ENCODE data around the gene ABCD3. TPM values are rescaled to one million over a fixed set of nuclear protein-coding genes. Genes with fewer than 3 reads are reported as not detected.

The ABCD3 gene
- total and polyA plus RNA-seq, 11 donors, result 16.2 to 94.2 (median 62.1) TPM

DNA sequence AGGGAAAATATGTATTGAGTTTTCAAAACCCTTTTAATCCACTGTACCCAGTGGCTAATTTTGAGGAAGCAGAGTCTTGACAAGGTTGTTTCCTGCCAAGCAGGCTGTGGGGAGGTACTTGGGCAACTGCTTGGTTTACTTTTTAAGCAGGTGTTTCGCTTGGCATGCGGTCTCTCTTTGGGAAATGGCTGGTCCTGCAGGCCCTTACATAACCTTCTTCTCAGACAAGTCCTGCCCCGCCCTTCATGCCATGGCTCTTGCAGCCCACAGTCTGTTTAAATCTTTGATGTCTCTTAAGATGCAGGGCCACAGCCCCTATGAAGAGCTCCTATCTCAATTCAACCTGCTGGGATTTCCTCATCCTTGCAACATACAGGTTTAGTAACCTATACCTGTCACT lies 36.0 kb upstream of the ABCD3 start:
- ATAC-seq (no peak), DNase-seq (no peak)
- Histone ChIP-seq H3K4me3 (no peak overlapping the region), H3K27me3 (no peaks in the 10 kb centered on the region), H3K4me1 (peaks cover 0 to 13% (median 0%) of the 10 kb centered on the region in 12 donors), H3K36me3 (no peaks in the 10 kb centered on the region), H3K9me3 (peaks cover 0 to 8% (median 0%) of the 10 kb centered on the region in 12 donors), H3K27ac (no peak overlapping the region)
- 89 to 100% (median 95%) methylated on average over 3 of the region's 3 CpGs for WGBS, 4 donors
- intact Hi-C loops (cut with DNase I), result no loop called here
- no peak for TF ChIP-seq POLR2A (IDR thresholded peaks at IDR 0.05)
- TF ChIP-seq, protein P1, sequence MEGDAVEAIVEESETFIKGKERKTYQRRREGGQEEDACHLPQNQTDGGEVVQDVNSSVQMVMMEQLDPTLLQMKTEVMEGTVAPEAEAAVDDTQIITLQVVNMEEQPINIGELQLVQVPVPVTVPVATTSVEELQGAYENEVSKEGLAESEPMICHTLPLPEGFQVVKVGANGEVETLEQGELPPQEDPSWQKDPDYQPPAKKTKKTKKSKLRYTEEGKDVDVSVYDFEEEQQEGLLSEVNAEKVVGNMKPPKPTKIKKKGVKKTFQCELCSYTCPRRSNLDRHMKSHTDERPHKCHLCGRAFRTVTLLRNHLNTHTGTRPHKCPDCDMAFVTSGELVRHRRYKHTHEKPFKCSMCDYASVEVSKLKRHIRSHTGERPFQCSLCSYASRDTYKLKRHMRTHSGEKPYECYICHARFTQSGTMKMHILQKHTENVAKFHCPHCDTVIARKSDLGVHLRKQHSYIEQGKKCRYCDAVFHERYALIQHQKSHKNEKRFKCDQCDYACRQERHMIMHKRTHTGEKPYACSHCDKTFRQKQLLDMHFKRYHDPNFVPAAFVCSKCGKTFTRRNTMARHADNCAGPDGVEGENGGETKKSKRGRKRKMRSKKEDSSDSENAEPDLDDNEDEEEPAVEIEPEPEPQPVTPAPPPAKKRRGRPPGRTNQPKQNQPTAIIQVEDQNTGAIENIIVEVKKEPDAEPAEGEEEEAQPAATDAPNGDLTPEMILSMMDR (IDR thresholded peaks at IDR 0.05), result no peak

DNA sequence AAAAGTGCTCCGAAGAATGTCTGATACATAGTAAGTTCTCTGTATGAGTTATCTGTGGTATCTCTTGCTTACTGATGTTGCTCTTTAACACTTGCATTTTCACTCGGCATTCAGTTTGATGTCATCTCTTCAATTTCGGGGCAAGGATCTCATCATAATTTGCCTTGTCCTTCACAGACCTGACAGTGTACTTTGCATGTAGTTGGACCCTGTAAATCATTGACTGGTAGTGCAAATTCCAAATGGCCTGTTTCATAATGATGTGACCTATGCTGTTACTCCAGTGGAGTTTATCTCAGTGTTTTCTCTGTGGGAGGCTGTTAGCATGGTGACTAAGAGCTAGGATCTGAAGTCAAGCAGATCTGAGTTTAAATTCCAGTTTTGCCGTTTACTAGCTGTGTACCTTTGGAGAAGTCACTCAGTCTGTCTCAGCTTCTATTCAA lies 34.2 kb upstream of the ABCD3 start:
- Histone ChIP-seq H3K4me1 (peaks cover 0 to 13% (median 0%) of the 10 kb centered on the region in 12 donors), H3K36me3 (no peaks in the 10 kb centered on the region), H3K27ac (no peak overlapping the region), H3K4me3 (no peak overlapping the region), H3K27me3 (no peaks in the 10 kb centered on the region), H3K9me3 (no peaks in the 10 kb centered on the region)
- DNase-seq (no peak), ATAC-seq (peak in 2 of 4 donors; percentile 64 to 77)
- TF ChIP-seq, protein P1 (IDR thresholded peaks at IDR 0.05), result no peak
- TF ChIP-seq POLR2A (IDR thresholded peaks at IDR 0.05), result no peak
- intact Hi-C loops (cut with DNase I), result no loop called here
- 56 to 70% (median 66%) methylated on average over 4 of the region's 4 CpGs for WGBS, 4 donors

DNA sequence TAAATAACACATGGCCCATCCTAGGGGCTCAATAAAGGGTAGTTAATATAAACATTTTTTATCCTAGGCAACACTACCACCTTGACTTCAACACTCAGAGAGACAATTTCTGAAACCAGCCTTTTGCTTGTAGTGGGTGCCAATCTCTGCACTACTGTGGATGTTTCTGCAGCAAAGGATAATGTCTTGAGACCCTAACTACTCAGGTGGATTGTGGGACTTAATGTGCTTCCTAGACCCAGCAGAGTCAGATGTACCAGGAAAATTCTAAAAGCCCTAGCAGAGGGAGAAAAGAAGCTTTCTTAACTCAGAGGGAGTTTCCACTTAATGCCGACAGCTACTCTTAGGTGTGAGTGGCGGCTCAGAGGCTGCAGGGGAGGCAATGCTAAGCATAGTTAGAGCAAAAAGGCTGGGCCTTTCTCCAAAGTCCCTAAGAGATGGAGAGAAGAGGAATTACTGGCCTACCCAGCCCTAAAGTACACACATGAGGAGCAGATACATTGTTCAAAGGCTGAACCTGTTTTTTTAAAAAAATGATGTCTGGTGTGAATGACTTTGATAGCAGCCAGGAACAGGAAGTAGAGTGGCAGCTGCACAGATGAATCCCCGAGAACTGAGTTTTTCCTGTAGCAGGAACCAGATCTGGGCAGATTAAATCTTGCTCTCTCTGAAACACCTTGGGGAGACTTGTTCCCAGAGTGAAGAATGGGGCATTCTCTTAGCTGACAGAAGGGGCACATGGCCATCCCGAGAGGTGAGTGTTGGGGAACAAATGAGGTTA lies 33.5 kb upstream of the ABCD3 start:
- Histone ChIP-seq H3K4me1 (peaks cover 0 to 13% (median 0%) of the 10 kb centered on the region in 12 donors), H3K4me3 (no peak overlapping the region), H3K27ac (no peak overlapping the region), H3K27me3 (no peaks in the 10 kb centered on the region), H3K36me3 (no peaks in the 10 kb centered on the region), H3K9me3 (no peaks in the 10 kb centered on the region)
- no peak for DNase-seq
- WGBS, 4 donors, result 64 to 72% (median 65%) methylated on average over 4 of the region's 4 CpGs
- peak in 2 of 4 donors; percentile 10 to 46 for ATAC-seq
- intact Hi-C loops (cut with DNase I), result no loop called here
- TF ChIP-seq POLR2A (IDR thresholded peaks at IDR 0.05), result no peak
- TF ChIP-seq, protein P1 (IDR thresholded peaks at IDR 0.05), result no peak

DNA sequence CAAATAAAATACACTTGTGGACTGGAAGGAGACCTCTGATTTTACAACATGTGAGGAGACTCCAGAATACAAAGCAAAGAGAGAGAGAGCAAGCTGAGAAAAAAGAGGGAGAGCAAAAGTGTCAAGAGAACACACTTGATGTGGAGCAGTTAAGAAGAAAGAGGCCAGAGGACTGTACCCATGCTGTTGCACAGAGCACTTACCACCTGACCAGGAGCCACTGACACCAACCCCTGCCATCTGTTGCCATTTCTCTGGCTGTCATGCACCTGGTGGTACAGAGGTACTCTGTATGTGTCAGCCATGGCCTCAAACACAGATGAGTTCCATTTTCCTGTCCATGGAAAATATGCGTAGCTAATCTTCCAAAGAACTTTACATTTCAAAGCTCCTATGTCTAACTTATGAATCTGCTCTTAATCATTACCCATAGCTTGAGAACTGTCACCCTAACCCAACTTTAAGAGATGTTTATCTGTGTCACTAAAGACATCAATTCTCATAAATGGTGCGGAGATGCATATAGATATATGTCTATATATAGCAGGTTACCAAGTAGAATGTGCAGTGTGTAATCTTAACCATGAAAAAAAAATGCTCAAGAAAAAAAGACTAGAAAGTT lies 32.8 kb upstream of the ABCD3 start:
- no peak for TF ChIP-seq POLR2A (IDR thresholded peaks at IDR 0.05)
- TF ChIP-seq, protein P1 (IDR thresholded peaks at IDR 0.05), result no peak
- ATAC-seq (no peak), DNase-seq (no peak)
- Histone ChIP-seq H3K27ac (no peak overlapping the region), H3K4me3 (no peak overlapping the region), H3K4me1 (peaks cover 0 to 10% (median 0%) of the 10 kb centered on the region in 12 donors), H3K27me3 (no peaks in the 10 kb centered on the region), H3K36me3 (no peaks in the 10 kb centered on the region), H3K9me3 (no peaks in the 10 kb centered on the region)
- intact Hi-C loops (cut with DNase I), result no loop called here
- WGBS, 4 donors, result 48 to 95% (median 56%) methylated on average over 2 of the region's 2 CpGs

All from heart left ventricle (tissue), 16 donors.